ENCODE results near the gene TLCD5. TPM values are rescaled to one million over a fixed set of nuclear protein-coding genes. Genes with fewer than 3 reads are reported as not detected.

Gene TLCD5
- total RNA-seq, 4 donors from 2014 or later: 0.72 to 1.7 (median 1.5) TPM

GRCh38 chr11:120295099-120295498, 30.0 kb upstream of the TLCD5 start:
- TF ChIP-seq POLR2A (IDR thresholded peaks at IDR 0.05) (no peak), CTCF (IDR thresholded peaks at IDR 0.05) (no peak)
- intact Hi-C loops (cut with DNase I; ENCODE audit: low total_unique reads): no loop called here
- peak in 1 of 2 donors; percentile 67 for DNase-seq (ENCODE audit: low spot score in 2 of 2)
- 24 to 45% methylated on average over 4 of the region's 4 CpGs for WGBS, 2 donors
- H3K4me3 ChIP-seq (ENCODE audit: low read depth, poor library complexity, severe bottlenecking): no peak overlapping the region

- DNase-seq (ENCODE audit: low spot score in 2 of 2): no peak
- WGBS, 2 donors: 93 to 98% methylated on average over 5 of the region's 5 CpGs
- no peak overlapping the region for H3K4me3 ChIP-seq (ENCODE audit: low read depth, poor library complexity, severe bottlenecking)
- intact Hi-C loops (cut with DNase I; ENCODE audit: low total_unique reads): no loop called here
- TF ChIP-seq POLR2A (IDR thresholded peaks at IDR 0.05) (no peak), CTCF (IDR thresholded peaks at IDR 0.05) (no peak)
These were observed 28.5 kb upstream of the TLCD5 start for GRCh38 chr11:120296554-120296953.

GRCh38 chr11:120298461-120298860, 26.6 kb upstream of the TLCD5 start:
- intact Hi-C loops (cut with DNase I; ENCODE audit: low total_unique reads): loop anchor here (2.0 kb wide), 1 partner anchor 64 kb away; no protein-coding TSS in a partner anchor
- WGBS, 2 donors: 80 to 84% methylated on average over 5 of the region's 5 CpGs
- no peak overlapping the region for H3K4me3 ChIP-seq (ENCODE audit: low read depth, poor library complexity, severe bottlenecking)
- peak in 1 of 2 donors; percentile 43 for DNase-seq (ENCODE audit: low spot score in 2 of 2)
- TF ChIP-seq CTCF (IDR thresholded peaks at IDR 0.05): no peak
- TF ChIP-seq POLR2A (IDR thresholded peaks at IDR 0.05): no peak

GRCh38 chr11:120302001-120302805, 22.9 kb upstream of the TLCD5 start:
- intact Hi-C loops (cut with DNase I; ENCODE audit: low total_unique reads): loop anchor here (10.0 kb wide), 1 partner anchor 127 kb away; no protein-coding TSS in a partner anchor
- DNase-seq (ENCODE audit: low spot score in 2 of 2): peak; percentile 84 to 94

GRCh38 chr11:120303004-120303637, 22.0 kb upstream of the TLCD5 start:
- 11 to 13% methylated on average over 3 of the region's 3 CpGs for WGBS, 2 donors
- intact Hi-C loops (cut with DNase I; ENCODE audit: low total_unique reads): loop anchor here (10.0 kb wide), 1 partner anchor 128 kb away; no protein-coding TSS in a partner anchor

More at GRCh38 chr11:120302001-120302805, 22.9 kb upstream of the TLCD5 start:
- H3K4me3 ChIP-seq (ENCODE audit: low read depth, poor library complexity, severe bottlenecking): no peak overlapping the region
- 48 to 50% methylated on average over 6 of the region's 6 CpGs for WGBS, 2 donors
- TF ChIP-seq CTCF (IDR thresholded peaks at IDR 0.05) (no peak), POLR2A (IDR thresholded peaks at IDR 0.05) (no peak)

More at GRCh38 chr11:120303004-120303637, 22.0 kb upstream of the TLCD5 start:
- TF ChIP-seq POLR2A (IDR thresholded peaks at IDR 0.05) (no peak), CTCF (IDR thresholded peaks at IDR 0.05) (peak in 1 of 3 donors; percentile 58)
- H3K4me3 ChIP-seq (ENCODE audit: low read depth, poor library complexity, severe bottlenecking): no peak overlapping the region
- DNase-seq (ENCODE audit: low spot score in 2 of 2): peak; percentile 78 to 92

All from lower leg skin (tissue), 4 donors.